PFSK-1 (cell line): ENCODE results near the gene PRPF40B.

Experiments used
- POLR2AphosphoS5 ChIP-seq: IDR thresholded peaks from 2 replicates; pipeline ENCODE4 v1.6.1; 2012; ENCODE audit warnings: low read depth, mild to moderate bottlenecking, control low read depth, low read length, moderate library complexity
- REST ChIP-seq, 2 experiments: IDR thresholded peaks; 2 replicates each; pipeline versions ENCODE4 v1.6.1 to v1.8.0; 2011 to 2012; ENCODE audit warnings: low read depth in 2 of 2, low read length in 2 of 2, control low read depth in 1 of 2, inconsistent platforms in 1 of 2, mild to moderate bottlenecking in 1 of 2, moderate library complexity in 1 of 2; ENCODE audit not compliant: insufficient read depth in 1 of 2

DNA sequence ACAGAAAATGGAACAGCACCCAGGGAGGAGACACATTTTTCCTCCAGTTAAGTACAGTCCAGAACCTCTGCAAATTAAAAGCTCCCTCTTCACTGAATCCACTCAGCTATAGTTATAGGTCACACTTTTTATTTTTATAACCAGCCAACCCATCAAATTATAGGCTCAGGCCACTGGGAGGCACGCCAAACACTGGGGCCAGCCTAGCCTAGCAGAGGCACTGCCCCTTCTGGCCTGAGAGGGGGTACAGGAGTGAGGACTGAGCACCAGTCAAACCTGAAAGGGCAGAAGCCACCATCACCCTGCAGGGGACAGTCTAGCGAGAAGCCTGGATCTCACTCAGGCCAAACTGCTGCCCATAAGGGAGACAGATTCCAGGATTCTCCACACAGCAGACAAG lies 64.6 kb downstream of the PRPF40B start:
- TF ChIP-seq POLR2AphosphoS5 (no peak), REST (IDR thresholded peaks at IDR 0.05; ENCODE audit: insufficient read depth in 1 of 2, low read depth in 2 of 2, low read length in 2 of 2) (no peak)
